Measurements from ENCODE around the gene DDC. TPM values are rescaled to one million over a fixed set of nuclear protein-coding genes. Genes with fewer than 3 reads are reported as not detected.

Gene DDC
- polyA plus RNA-seq, 1 experiment: not detected

- Histone ChIP-seq H3K27me3 (ENCODE audit: control insufficient read depth, insufficient read depth, low read length) (no peaks in the 10 kb centered on the region), H3K4me3 (ENCODE audit: low read depth, low read length) (no peak overlapping the region), H3K27ac (ENCODE audit: low read depth, low read length) (no peak overlapping the region), H3K9me3 (ENCODE audit: control insufficient read depth, insufficient read depth, low read length) (no peaks in the 10 kb centered on the region)
- DNase-seq (ENCODE audit: low read depth, low spot score): no peak
- ChIA-PET CTCF (no interaction called here), POLR2A (no interaction called here)
- no peak for TF ChIP-seq CTCF (IDR thresholded peaks at IDR 0.05; ENCODE audit: low read depth, low read length)
Observed at GRCh38 chr7:50513166-50513871, 51.9 kb downstream of the DDC start.

GRCh38 chr7:50512384-50512783, 52.8 kb downstream of the DDC start:
- Histone ChIP-seq H3K27ac (ENCODE audit: low read depth, low read length) (no peak overlapping the region), H3K27me3 (ENCODE audit: control insufficient read depth, insufficient read depth, low read length) (no peaks in the 10 kb centered on the region), H3K4me3 (ENCODE audit: low read depth, low read length) (no peak overlapping the region), H3K9me3 (ENCODE audit: control insufficient read depth, insufficient read depth, low read length) (no peaks in the 10 kb centered on the region)
- CTCF ChIA-PET: no interaction called here
- POLR2A ChIA-PET: no interaction called here
- DNase-seq (ENCODE audit: low read depth, low spot score): no peak
- no peak for TF ChIP-seq CTCF (IDR thresholded peaks at IDR 0.05; ENCODE audit: low read depth, low read length)

- Histone ChIP-seq H3K9me3 (ENCODE audit: control insufficient read depth, insufficient read depth, low read length) (no peaks in the 10 kb centered on the region), H3K4me3 (ENCODE audit: low read depth, low read length) (no peak overlapping the region), H3K27ac (ENCODE audit: low read depth, low read length) (no peak overlapping the region), H3K27me3 (ENCODE audit: control insufficient read depth, insufficient read depth, low read length) (peaks cover 2% of the 10 kb centered on the region)
- DNase-seq (ENCODE audit: low read depth, low spot score): no peak
- no peak for TF ChIP-seq CTCF (IDR thresholded peaks at IDR 0.05; ENCODE audit: low read depth, low read length)
- CTCF ChIA-PET: no interaction called here
- POLR2A ChIA-PET: no interaction called here
Observed at GRCh38 chr7:50509459-50509858, 55.7 kb downstream of the DDC start.

- ChIA-PET POLR2A (no interaction called here), CTCF (no interaction called here)
- Histone ChIP-seq H3K27me3 (ENCODE audit: control insufficient read depth, insufficient read depth, low read length) (peaks cover 2% of the 10 kb centered on the region), H3K4me3 (ENCODE audit: low read depth, low read length) (no peak overlapping the region), H3K9me3 (ENCODE audit: control insufficient read depth, insufficient read depth, low read length) (no peaks in the 10 kb centered on the region), H3K27ac (ENCODE audit: low read depth, low read length) (no peak overlapping the region)
- no peak for TF ChIP-seq CTCF (IDR thresholded peaks at IDR 0.05; ENCODE audit: low read depth, low read length)
- no peak for DNase-seq (ENCODE audit: low read depth, low spot score)
Observed at GRCh38 chr7:50508471-50508943, 56.7 kb downstream of the DDC start.

GRCh38 chr7:50507898-50508470, 57.2 kb downstream of the DDC start:
- CTCF ChIA-PET: no interaction called here
- no peak for TF ChIP-seq CTCF (IDR thresholded peaks at IDR 0.05; ENCODE audit: low read depth, low read length)
- peaks cover 2% of the 10 kb centered on the region for H3K27me3 ChIP-seq (ENCODE audit: control insufficient read depth, insufficient read depth, low read length)
- no peak for DNase-seq (ENCODE audit: low read depth, low spot score)
- H3K9me3 ChIP-seq (ENCODE audit: control insufficient read depth, insufficient read depth, low read length): no peaks in the 10 kb centered on the region
- no peak overlapping the region for H3K27ac ChIP-seq (ENCODE audit: low read depth, low read length)
- H3K4me3 ChIP-seq (ENCODE audit: low read depth, low read length): no peak overlapping the region
- POLR2A ChIA-PET: no interaction called here

Data from AG04450 (cell line).